ENCODE results near the gene HSBP1L1. TPM values are rescaled to one million over a fixed set of nuclear protein-coding genes. Genes with fewer than 3 reads are reported as not detected.

Gene HSBP1L1
- total and polyA plus RNA-seq, 2 of the 13 experiments (the other 11 are each of a cell fraction or from before 2014, with no cell fraction given) = 22.6 to 45.1 TPM

GRCh38 chr18:79951545-79952455 is 12.6 kb upstream of the HSBP1L1 start, which contains the start of gene SLC66A2 (continued):
- TF ChIP-seq ZNF609 (CRISPR knock-in tag; IDR thresholded peaks at IDR 0.05; ENCODE audit: borderline replicate concordance) (no peak), TFAP4 (IDR thresholded peaks at IDR 0.05; ENCODE audit: borderline replicate concordance, low read depth) (no peak), ZBTB44 (CRISPR knock-in tag; IDR thresholded peaks at IDR 0.05) (no peak), MXD1 (CRISPR knock-in tag; IDR thresholded peaks at IDR 0.05) (no peak), HINFP (CRISPR knock-in tag; IDR thresholded peaks at IDR 0.05; ENCODE audit: low read depth) (peak; percentile 17; the same call in 1 of the 2 replicates), ZSCAN31 (CRISPR knock-in tag; IDR thresholded peaks at IDR 0.05; ENCODE audit: low read depth) (0 out of 2 replicates have a peak, but pooled peaks have one; percentile 32), ZBTB7A (CRISPR knock-in tag; IDR thresholded peaks at IDR 0.05) (peak; percentile 46; the same call in 1 of the 2 replicates), BORCS8-MEF2B (CRISPR knock-in tag; IDR thresholded peaks at IDR 0.05) (0 out of 2 replicates have a peak, but pooled peaks have one; percentile 16), ZNF431 (CRISPR knock-in tag; IDR thresholded peaks at IDR 0.05; ENCODE audit: borderline replicate concordance, low read depth) (peak; percentile 26; the same call in 1 of the 2 replicates), SNAI1 (CRISPR knock-in tag; IDR thresholded peaks at IDR 0.05; ENCODE audit: borderline replicate concordance) (no peak), PHF8 (CRISPR knock-in tag; IDR thresholded peaks at IDR 0.05) (peak; percentile 73), ZNF503 (CRISPR knock-in tag; IDR thresholded peaks at IDR 0.05) (no peak), ATF1 (CRISPR knock-in tag; IDR thresholded peaks at IDR 0.05) (no peak), ARID2 (CRISPR knock-in tag; IDR thresholded peaks at IDR 0.05; ENCODE audit: borderline replicate concordance) (no peak)

All from HepG2 (cell line).